Neural progenitor cell (in vitro differentiated cells): Measurements from ENCODE around the gene TIPIN.

Source experiments
- EZH2 ChIP-seq: fragments of 200-600 bp; sonication (generic); IDR thresholded peaks from 2 replicates; pipeline ENCODE4 v1.6.1; 2017; ENCODE audit warnings: antibody characterized with exemption, mild to moderate bottlenecking, moderate library complexity
- EZH2phosphoT487 ChIP-seq: fragments of 200-600 bp; sonication (generic); IDR thresholded peaks from 2 replicates; pipeline ENCODE4 v1.6.1; 2017; ENCODE audit warnings: antibody characterized with exemption
- TF ChIP-seq, protein P1 (sequence below): fragments of 200-600 bp; sonication (generic); IDR thresholded peaks from 2 replicates; pipeline ENCODE4 v1.5.1; 2017; ENCODE audit warnings: antibody characterized with exemption, mild to moderate bottlenecking

DNA sequence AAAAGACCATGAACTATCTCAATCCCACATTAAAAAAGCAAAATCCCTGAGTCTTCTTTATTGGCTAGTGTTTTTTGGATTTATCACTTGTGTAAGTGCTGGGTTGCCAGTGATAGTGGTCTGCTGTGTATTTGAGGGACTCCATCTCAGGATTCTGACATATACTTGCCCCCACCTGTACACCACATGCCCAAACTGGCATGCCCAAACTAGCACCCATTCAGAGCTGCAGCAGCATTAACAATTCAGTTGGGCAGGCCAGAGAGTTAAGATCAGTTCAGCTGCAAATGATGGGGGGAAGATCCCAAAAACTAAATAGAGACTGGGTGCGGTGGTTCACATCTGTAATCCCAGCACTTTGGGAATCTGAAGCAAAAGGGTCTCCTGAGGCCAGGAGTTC is 6.3 kb upstream of the TIPIN start:
- TF ChIP-seq, protein P1, sequence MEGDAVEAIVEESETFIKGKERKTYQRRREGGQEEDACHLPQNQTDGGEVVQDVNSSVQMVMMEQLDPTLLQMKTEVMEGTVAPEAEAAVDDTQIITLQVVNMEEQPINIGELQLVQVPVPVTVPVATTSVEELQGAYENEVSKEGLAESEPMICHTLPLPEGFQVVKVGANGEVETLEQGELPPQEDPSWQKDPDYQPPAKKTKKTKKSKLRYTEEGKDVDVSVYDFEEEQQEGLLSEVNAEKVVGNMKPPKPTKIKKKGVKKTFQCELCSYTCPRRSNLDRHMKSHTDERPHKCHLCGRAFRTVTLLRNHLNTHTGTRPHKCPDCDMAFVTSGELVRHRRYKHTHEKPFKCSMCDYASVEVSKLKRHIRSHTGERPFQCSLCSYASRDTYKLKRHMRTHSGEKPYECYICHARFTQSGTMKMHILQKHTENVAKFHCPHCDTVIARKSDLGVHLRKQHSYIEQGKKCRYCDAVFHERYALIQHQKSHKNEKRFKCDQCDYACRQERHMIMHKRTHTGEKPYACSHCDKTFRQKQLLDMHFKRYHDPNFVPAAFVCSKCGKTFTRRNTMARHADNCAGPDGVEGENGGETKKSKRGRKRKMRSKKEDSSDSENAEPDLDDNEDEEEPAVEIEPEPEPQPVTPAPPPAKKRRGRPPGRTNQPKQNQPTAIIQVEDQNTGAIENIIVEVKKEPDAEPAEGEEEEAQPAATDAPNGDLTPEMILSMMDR, result no peak
- TF ChIP-seq EZH2, result no peak
- TF ChIP-seq EZH2phosphoT487, result no peak
